Stimulated activated CD4-positive, alpha-beta T cell treated with anti-CD3 and anti-CD28 coated beads, TNF-alpha, amount 100 ng/mL, for 24 hours (primary cell): ENCODE measurements around the gene RCAN1.

Source experiments
- DNase-seq, 3 experiments: peaks; one replicate each; pipeline ENCODE4 v3.0.0-alpha.2; 2020; ENCODE audit warnings: low read depth in 3 of 3

Gene RCAN1

GRCh38 chr21:34537838-34538237 is 77.1 kb downstream of the RCAN1 start:
- DNase-seq, result no peak

- no peak for DNase-seq
These were observed 78.1 kb downstream of the RCAN1 start for GRCh38 chr21:34536820-34537219.

- no peak for DNase-seq
These were observed 78.6 kb downstream of the RCAN1 start for GRCh38 chr21:34536311-34536710.

GRCh38 chr21:34535886-34536285 is 79.0 kb downstream of the RCAN1 start:
- no peak for DNase-seq

- DNase-seq, result no peak
These were observed 80.4 kb downstream of the RCAN1 start for GRCh38 chr21:34534522-34534921.

GRCh38 chr21:34533938-34534337 is 81.0 kb downstream of the RCAN1 start:
- no peak for DNase-seq

GRCh38 chr21:34531399-34531798 is 83.5 kb downstream of the RCAN1 start:
- no peak for DNase-seq

GRCh38 chr21:34530261-34530660 is 84.7 kb downstream of the RCAN1 start:
- DNase-seq, result no peak

GRCh38 chr21:34528131-34528561 is 86.8 kb downstream of the RCAN1 start:
- DNase-seq, result no peak

GRCh38 chr21:34526618-34527290 is 88.2 kb downstream of the RCAN1 start:
- peak; percentile 16 to 48 (median 29) for DNase-seq

- DNase-seq, result no peak
These were observed 88.7 kb downstream of the RCAN1 start for GRCh38 chr21:34526241-34526617.

- no peak for DNase-seq
These were observed 90.0 kb downstream of the RCAN1 start for GRCh38 chr21:34524646-34525601.

- DNase-seq, result no peak
These were observed 91.8 kb downstream of the RCAN1 start for GRCh38 chr21:34523019-34523555.

- no peak for DNase-seq
These were observed 92.6 kb downstream of the RCAN1 start for GRCh38 chr21:34522284-34522683.

GRCh38 chr21:34521561-34521960 is 93.4 kb downstream of the RCAN1 start:
- DNase-seq, result no peak

GRCh38 chr21:34520764-34521508 is 94.0 kb downstream of the RCAN1 start:
- no peak for DNase-seq

GRCh38 chr21:34520281-34520680 is 94.6 kb downstream of the RCAN1 start:
- DNase-seq, result no peak

GRCh38 chr21:34519694-34520093 is 95.2 kb downstream of the RCAN1 start:
- no peak for DNase-seq

GRCh38 chr21:34519016-34519415 is 95.9 kb downstream of the RCAN1 start:
- no peak for DNase-seq

GRCh38 chr21:34518301-34518700 is 96.6 kb downstream of the RCAN1 start:
- no peak for DNase-seq

GRCh38 chr21:34517491-34518245 is 97.2 kb downstream of the RCAN1 start:
- no peak for DNase-seq
